Panc1 (cell line): Measurements from ENCODE around the gene KLHL3. TPM values are rescaled to one million over a fixed set of nuclear protein-coding genes. Genes with fewer than 3 reads are reported as not detected.

ENCODE experiments used
- ATAC-seq: fragments of 200-7000 bp; cut with Tn5 transposase; 2 replicates; pipeline ENCODE4 v1.9.1; 2020; ENCODE audit warnings: mild to moderate bottlenecking, moderate library complexity
- BruUV-seq: library from RNA; stranded (reverse); fragments of 400-500 nt; replicated peaks from 2 replicates; lab custom pipeline; 2021; lab: Mats Ljungman, UMichigan
- CTCF ChIA-PET: fragments of 300-600 bp; sonication (Branson Sonifier 250); formaldehyde crosslinking; loops from one replicate; lab custom pipeline; 2022; ENCODE audit warnings: antibody characterized with exemption; lab: Charles Lee
- POLR2A ChIA-PET: fragments of 300-600 bp; sonication (Branson Sonifier 250); formaldehyde crosslinking; loops from one replicate; lab custom pipeline; 2022; ENCODE audit warnings: antibody characterized with exemption; lab: Charles Lee
- DNase-seq: peaks from one replicate; pipeline ENCODE4 v3.0.0-alpha.2; 2010; ENCODE audit warnings: low read depth, low spot score
- H3K27ac ChIP-seq: 2 replicates; pipeline ENCODE4 v1.5.1; 2011; ENCODE audit warnings: mild to moderate bottlenecking, low read length, inconsistent platforms
- H3K27me3 ChIP-seq: fragments of 200-500 bp; sonication (Bioruptor generic); 2 replicates; pipeline ENCODE4 v1.6.0; 2014; ENCODE audit warnings: low read length, inconsistent platforms; ENCODE audit not compliant: control insufficient read depth, insufficient read depth
- H3K36me3 ChIP-seq: fragments of 200-500 bp; sonication (Bioruptor generic); 2 replicates; pipeline ENCODE4 v1.5.1; 2014; ENCODE audit warnings: inconsistent platforms, mild to moderate bottlenecking, low read length, moderate library complexity; ENCODE audit not compliant: control insufficient read depth, insufficient read depth
- H3K4me1 ChIP-seq: 2 replicates; pipeline ENCODE4 v1.5.1; 2011; ENCODE audit warnings: inconsistent platforms, mild to moderate bottlenecking, low read length, moderate library complexity; ENCODE audit not compliant: control insufficient read depth, insufficient read depth
- H3K4me3 ChIP-seq, 2 experiments: 2 replicates each; pipeline ENCODE4 v1.5.1; 2011 to 2012; ENCODE audit warnings: low read depth in 2 of 2, low read length in 2 of 2, mild to moderate bottlenecking in 2 of 2, inconsistent platforms in 1 of 2, moderate library complexity in 1 of 2
- H3K9me3 ChIP-seq: fragments of 200-500 bp; sonication (Bioruptor generic); 2 replicates; pipeline ENCODE4 v1.5.1; 2014; ENCODE audit warnings: low read depth, mild to moderate bottlenecking, inconsistent platforms, low read length, moderate library complexity; ENCODE audit not compliant: control insufficient read depth, insufficient read depth
- POLR2AphosphoS5 ChIP-seq: IDR thresholded peaks from 2 replicates; pipeline ENCODE4 v1.6.1; 2012; ENCODE audit warnings: mild to moderate bottlenecking, low read depth, low read length, moderate library complexity
- SIN3A ChIP-seq: IDR thresholded peaks from 2 replicates; pipeline ENCODE4 v1.6.1; 2012; ENCODE audit warnings: low read depth, mild to moderate bottlenecking, low read length, moderate library complexity, borderline replicate concordance; ENCODE audit not compliant: insufficient read depth
- TCF7L2 ChIP-seq: IDR thresholded peaks from 2 replicates; pipeline ENCODE4 v1.6.1; 2011; ENCODE audit warnings: mild to moderate bottlenecking, low read depth, low read length, inconsistent platforms
- in situ Hi-C: cut with HindIII; loops from 2 replicates; pipeline ENCODE4 v1.10.0; 2016; ENCODE audit warnings: low sequenced_read_pairs, low pct_unique_long_range_greater_than_20kb
- intact Hi-C: fragments of 100-400 bp; cut with micrococcal nuclease; formaldehyde crosslinking; loops from one replicate; pipeline ENCODE4 v1.10.0; 2022; ENCODE audit not compliant: unreplicated experiment
- total RNA-seq: library from RNA; stranded (reverse); gene quantifications from one replicate; pipeline ENCODE4 v1.2.1, GENCODE V29; 2021; ENCODE audit not compliant: unreplicated experiment
- TF ChIP-seq, protein P1 (sequence below), 2 experiments: IDR thresholded peaks; 2 replicates each; pipeline ENCODE4 v1.6.1; 2011 to 2012; ENCODE audit warnings: low read depth in 2 of 2, control low read depth in 1 of 2, low read length in 1 of 2, mild to moderate bottlenecking in 1 of 2, moderate library complexity in 1 of 2; ENCODE audit not compliant: insufficient read depth in 1 of 2
- TF ChIP-seq, protein P2 (sequence below): fragments of 450-650 bp; IDR thresholded peaks from 2 replicates; pipeline ENCODE4 v1.5.1; 2017; ENCODE audit warnings: mild to moderate bottlenecking

The KLHL3 gene
- total RNA-seq, 1 experiment from 2014 or later = 1.9 TPM

- intact Hi-C loops (no loop called here), in situ Hi-C loops (no loop called here)
- Histone ChIP-seq H3K36me3 (no peaks in the 10 kb centered on the region), H3K27ac (no peak overlapping the region), H3K9me3 (no peaks in the 10 kb centered on the region), H3K4me1 (no peaks in the 10 kb centered on the region), H3K27me3 (no peaks in the 10 kb centered on the region), H3K4me3 (no peak overlapping the region)
- DNase-seq (no peak), ATAC-seq (no peak)
- no TSS peak for BruUV-seq
- TF ChIP-seq TCF7L2 = no peak
- TF ChIP-seq, protein P1, sequence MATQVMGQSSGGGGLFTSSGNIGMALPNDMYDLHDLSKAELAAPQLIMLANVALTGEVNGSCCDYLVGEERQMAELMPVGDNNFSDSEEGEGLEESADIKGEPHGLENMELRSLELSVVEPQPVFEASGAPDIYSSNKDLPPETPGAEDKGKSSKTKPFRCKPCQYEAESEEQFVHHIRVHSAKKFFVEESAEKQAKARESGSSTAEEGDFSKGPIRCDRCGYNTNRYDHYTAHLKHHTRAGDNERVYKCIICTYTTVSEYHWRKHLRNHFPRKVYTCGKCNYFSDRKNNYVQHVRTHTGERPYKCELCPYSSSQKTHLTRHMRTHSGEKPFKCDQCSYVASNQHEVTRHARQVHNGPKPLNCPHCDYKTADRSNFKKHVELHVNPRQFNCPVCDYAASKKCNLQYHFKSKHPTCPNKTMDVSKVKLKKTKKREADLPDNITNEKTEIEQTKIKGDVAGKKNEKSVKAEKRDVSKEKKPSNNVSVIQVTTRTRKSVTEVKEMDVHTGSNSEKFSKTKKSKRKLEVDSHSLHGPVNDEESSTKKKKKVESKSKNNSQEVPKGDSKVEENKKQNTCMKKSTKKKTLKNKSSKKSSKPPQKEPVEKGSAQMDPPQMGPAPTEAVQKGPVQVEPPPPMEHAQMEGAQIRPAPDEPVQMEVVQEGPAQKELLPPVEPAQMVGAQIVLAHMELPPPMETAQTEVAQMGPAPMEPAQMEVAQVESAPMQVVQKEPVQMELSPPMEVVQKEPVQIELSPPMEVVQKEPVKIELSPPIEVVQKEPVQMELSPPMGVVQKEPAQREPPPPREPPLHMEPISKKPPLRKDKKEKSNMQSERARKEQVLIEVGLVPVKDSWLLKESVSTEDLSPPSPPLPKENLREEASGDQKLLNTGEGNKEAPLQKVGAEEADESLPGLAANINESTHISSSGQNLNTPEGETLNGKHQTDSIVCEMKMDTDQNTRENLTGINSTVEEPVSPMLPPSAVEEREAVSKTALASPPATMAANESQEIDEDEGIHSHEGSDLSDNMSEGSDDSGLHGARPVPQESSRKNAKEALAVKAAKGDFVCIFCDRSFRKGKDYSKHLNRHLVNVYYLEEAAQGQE (IDR thresholded peaks at IDR 0.05; ENCODE audit: insufficient read depth in 1 of 2, low read depth in 2 of 2, low read length in 1 of 2) = no peak
- TF ChIP-seq POLR2AphosphoS5 = no peak
- TF ChIP-seq SIN3A = no peak
- TF ChIP-seq, protein P2, sequence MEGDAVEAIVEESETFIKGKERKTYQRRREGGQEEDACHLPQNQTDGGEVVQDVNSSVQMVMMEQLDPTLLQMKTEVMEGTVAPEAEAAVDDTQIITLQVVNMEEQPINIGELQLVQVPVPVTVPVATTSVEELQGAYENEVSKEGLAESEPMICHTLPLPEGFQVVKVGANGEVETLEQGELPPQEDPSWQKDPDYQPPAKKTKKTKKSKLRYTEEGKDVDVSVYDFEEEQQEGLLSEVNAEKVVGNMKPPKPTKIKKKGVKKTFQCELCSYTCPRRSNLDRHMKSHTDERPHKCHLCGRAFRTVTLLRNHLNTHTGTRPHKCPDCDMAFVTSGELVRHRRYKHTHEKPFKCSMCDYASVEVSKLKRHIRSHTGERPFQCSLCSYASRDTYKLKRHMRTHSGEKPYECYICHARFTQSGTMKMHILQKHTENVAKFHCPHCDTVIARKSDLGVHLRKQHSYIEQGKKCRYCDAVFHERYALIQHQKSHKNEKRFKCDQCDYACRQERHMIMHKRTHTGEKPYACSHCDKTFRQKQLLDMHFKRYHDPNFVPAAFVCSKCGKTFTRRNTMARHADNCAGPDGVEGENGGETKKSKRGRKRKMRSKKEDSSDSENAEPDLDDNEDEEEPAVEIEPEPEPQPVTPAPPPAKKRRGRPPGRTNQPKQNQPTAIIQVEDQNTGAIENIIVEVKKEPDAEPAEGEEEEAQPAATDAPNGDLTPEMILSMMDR = no peak
- POLR2A ChIA-PET = no interaction called here
- CTCF ChIA-PET = no interaction called here
Observed at GRCh38 chr5:137706841-137707240, 29.0 kb downstream of the KLHL3 start.

DNA sequence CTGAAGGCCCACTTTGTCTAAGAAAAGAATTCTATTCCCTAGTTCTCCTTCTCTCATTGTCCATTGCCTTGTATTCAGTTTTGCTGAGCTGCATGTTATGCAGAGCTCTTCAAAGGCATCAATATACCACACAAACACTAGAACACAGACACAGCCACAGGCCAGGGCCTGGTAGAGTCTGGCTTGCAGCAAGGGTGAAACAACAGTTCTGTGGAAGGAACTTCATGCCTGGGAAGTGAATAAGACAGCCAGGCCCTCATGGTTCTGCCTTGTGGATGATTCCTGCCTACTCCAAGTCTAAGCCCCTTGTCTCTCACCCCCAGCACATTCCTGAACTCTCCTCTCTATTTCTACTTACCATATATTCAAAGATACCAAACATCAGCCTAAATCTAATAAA, 30.8 kb downstream of the KLHL3 start:
- DNase-seq (no peak), ATAC-seq (no peak)
- BruUV-seq = no TSS peak
- intact Hi-C loops = no loop called here
- no peak overlapping the region for H3K27ac ChIP-seq
- TF ChIP-seq SIN3A = no peak
- TF ChIP-seq, protein P1 (IDR thresholded peaks at IDR 0.05; ENCODE audit: insufficient read depth in 1 of 2, low read depth in 2 of 2, low read length in 1 of 2) = no peak
- no peak for TF ChIP-seq POLR2AphosphoS5
- no peak for TF ChIP-seq TCF7L2
- TF ChIP-seq, protein P2 = no peak
- no peak overlapping the region for H3K4me3 ChIP-seq
- no peaks in the 10 kb centered on the region; the same call in 1 of the 2 replicates for H3K27me3 ChIP-seq
- POLR2A ChIA-PET = no interaction called here
- no peaks in the 10 kb centered on the region for H3K4me1 ChIP-seq
- no peaks in the 10 kb centered on the region for H3K36me3 ChIP-seq
- CTCF ChIA-PET = no interaction called here
- no peaks in the 10 kb centered on the region for H3K9me3 ChIP-seq
- in situ Hi-C loops = no loop called here
